GDM1 (cell line): Measurements from ENCODE around the gene RTL1.

ENCODE experiments used
- DNase-seq: peaks from one replicate; lab custom pipeline; 2025; lab: John Stamatoyannopoulos, UW

The RTL1 gene

GRCh38 chr14:100903672-100904185, at the start of gene RTL1:
Gene RTL1, minus strand, starts transcription at chr14:100903722. Its CDS starts 18,934 bp downstream, at chr14:100884788.
- DNase-seq, result no peak

- DNase-seq, result no peak
Observed at GRCh38 chr14:100950024-100950423, 46.5 kb upstream of the RTL1 start.

GRCh38 chr14:100944052-100944451, 40.5 kb upstream of the RTL1 start:
- no peak for DNase-seq

- no peak for DNase-seq
Observed at GRCh38 chr14:100930270-100930669, 26.7 kb upstream of the RTL1 start.

- DNase-seq, result no peak
Observed at GRCh38 chr14:100915560-100915959, 12.0 kb upstream of the RTL1 start.

- DNase-seq, result no peak
Observed at GRCh38 chr14:100914597-100915021, 11.1 kb upstream of the RTL1 start.

GRCh38 chr14:100911665-100912316, 8.3 kb upstream of the RTL1 start:
- DNase-seq, result no peak

- DNase-seq, result no peak
Observed at GRCh38 chr14:100910888-100911664, 7.6 kb upstream of the RTL1 start.

GRCh38 chr14:100909439-100909838, 5.9 kb upstream of the RTL1 start:
- no peak for DNase-seq

GRCh38 chr14:100907240-100907639, 3.7 kb upstream of the RTL1 start:
- no peak for DNase-seq

GRCh38 chr14:100906420-100906819, 2.9 kb upstream of the RTL1 start:
- DNase-seq, result no peak

- no peak for DNase-seq
Observed at GRCh38 chr14:100905166-100905565, 1.6 kb upstream of the RTL1 start.

- DNase-seq, result no peak
Observed at GRCh38 chr14:100904307-100905087, 975 bp upstream of the RTL1 start.

GRCh38 chr14:100903134-100903468, 421 bp downstream of the RTL1 start:
- DNase-seq, result no peak

GRCh38 chr14:100902295-100903133, 1.0 kb downstream of the RTL1 start:
- DNase-seq, result no peak

GRCh38 chr14:100901391-100902183, 1.9 kb downstream of the RTL1 start:
- no peak for DNase-seq

GRCh38 chr14:100900837-100901390, 2.6 kb downstream of the RTL1 start:
- DNase-seq, result no peak

- DNase-seq, result no peak
Observed at GRCh38 chr14:100899884-100900771, 3.4 kb downstream of the RTL1 start.
